ENCODE data around the gene SPRTN. TPM values are rescaled to one million over a fixed set of nuclear protein-coding genes. Genes with fewer than 3 reads are reported as not detected.

SPRTN gene
- total and polyA plus RNA-seq, 2 of the 8 experiments (the other 6 are each of a cell fraction or from before 2014, with no cell fraction given), result 6.6 to 15.1 TPM

DNA sequence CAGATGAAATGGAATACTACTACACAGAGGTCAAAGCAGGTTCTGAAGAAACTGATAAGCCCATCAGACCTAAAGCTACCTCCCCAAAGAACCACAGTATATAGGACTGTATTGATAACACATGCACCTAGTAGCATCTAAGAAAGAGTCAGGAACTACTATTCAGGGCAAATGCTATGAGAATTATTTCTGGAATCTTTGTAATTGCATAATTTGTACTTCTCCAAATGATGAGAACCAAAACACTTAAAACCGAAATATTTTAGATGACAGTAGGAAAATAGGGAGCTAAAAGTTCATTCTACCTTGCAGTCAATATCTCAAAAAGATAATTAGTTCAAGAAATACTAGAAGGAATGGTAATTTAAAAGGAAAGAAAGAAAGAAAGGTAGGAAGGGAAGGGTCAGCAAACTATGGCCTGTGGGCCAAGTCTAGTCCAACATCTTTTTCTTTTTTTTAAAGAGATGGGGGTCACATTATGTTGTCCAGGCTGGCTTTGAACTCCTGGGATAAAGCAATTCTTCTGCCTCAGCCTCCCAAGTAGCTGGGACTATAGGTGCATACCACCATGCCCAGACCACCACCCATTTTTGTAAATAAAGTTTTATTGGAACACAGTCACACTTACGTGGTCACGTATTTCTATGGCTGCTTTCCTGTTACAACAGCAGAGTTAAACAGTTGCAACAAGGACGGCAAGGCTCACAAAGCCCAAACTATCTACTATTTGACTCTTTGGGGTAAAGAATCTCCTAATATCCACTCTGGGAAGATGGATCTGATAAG is 60.0 kb downstream of the SPRTN start:
- H4K5ac ChIP-seq (ENCODE audit: insufficient read length, low read depth, low read length), result no peak overlapping the region
- no peak overlapping the region for H4K8ac ChIP-seq (ENCODE audit: extremely low read depth, insufficient read depth, low read length)
- no peak overlapping the region for H3K18ac ChIP-seq (ENCODE audit: extremely low read depth, low read length)
- H2AK5ac ChIP-seq (ENCODE audit: low read depth, low read length), result no peak overlapping the region
- ChIA-PET CTCF (ENCODE audit: partially characterized antibody) (interaction anchor here (0.6 to 0.8 kb wide), 4 partner anchors 60 to 258 kb away, joined by 3 to 4 read pairs (median 4); partner anchors contain the start of gene SPRTN), POLR2A (ENCODE audit: partially characterized antibody) (no interaction called here)
- H3K9me3 ChIP-seq (ENCODE audit: insufficient read depth in 2 of 2, low read depth in 1 of 2, low read length in 1 of 2), result no peaks in the 10 kb centered on the region
- H2BK5ac ChIP-seq (ENCODE audit: low read depth, low read length), result no peak overlapping the region
- H3K56ac ChIP-seq (replicated peaks; ENCODE audit: insufficient read length, low read depth, low read length), result no peak overlapping the region
- no peak overlapping the region for H2BK12ac ChIP-seq (ENCODE audit: low read depth, low read length)
- no peak overlapping the region for H3K4me2 ChIP-seq (ENCODE audit: insufficient read depth in 1 of 2, low read depth in 2 of 2, low read length in 2 of 2)
- H3K14ac ChIP-seq (ENCODE audit: insufficient read length), result no peak overlapping the region
- H2BK20ac ChIP-seq (ENCODE audit: low read length), result no peak overlapping the region
- DNase-seq (ENCODE audit: low read depth in 1 of 2, low spot score in 2 of 2) (no peak), FAIRE-seq (no peak)
- no peak overlapping the region for H2BK15ac ChIP-seq (ENCODE audit: low read length)
- no peaks in the 10 kb centered on the region for H3K36me3 ChIP-seq (ENCODE audit: control insufficient read depth in 2 of 4, insufficient read depth in 4 of 4, low read length in 3 of 4)
- 71% methylated on average over 4 of the region's 4 CpGs; no CpG with 5 or more reads in 1 of the 2 experiments for WGBS, 2 experiments (ENCODE audit: extremely low coverage in 1 of 2, insufficient coverage in 1 of 2, insufficient read length in 1 of 2, insufficient replicate concordance in 2 of 2, low coverage in 1 of 2, low lambda C conversion rate in 2 of 2, missing lambda C conversion rate in 1 of 2)
- H3K9ac ChIP-seq (replicated peaks in 1 of 4; ENCODE audit: extremely low read depth in 1 of 4, low read depth in 3 of 4, low read length in 3 of 4), result no peak overlapping the region
- H3K27me3 ChIP-seq (replicated peaks in 1 of 4; ENCODE audit: control insufficient read depth in 3 of 4, extremely low read depth in 1 of 4, insufficient read depth in 3 of 4, low read length in 3 of 4), result no peaks in the 10 kb centered on the region
- H3K27ac ChIP-seq (ENCODE audit: low read depth, low read length), result no peak overlapping the region
- H2BK120ac ChIP-seq (replicated peaks; ENCODE audit: low read depth, low read length), result no peak overlapping the region
- no peaks in the 10 kb centered on the region for H4K20me1 ChIP-seq (replicated peaks in 1 of 2; ENCODE audit: control insufficient read depth in 1 of 2, insufficient read depth in 2 of 2, low read length in 2 of 2)
- H3K23me2 ChIP-seq (ENCODE audit: low read depth, low read length), result no peaks in the 10 kb centered on the region
- no peaks in the 10 kb centered on the region for H3K79me1 ChIP-seq (ENCODE audit: low read depth, low read length)
- H4K91ac ChIP-seq (replicated peaks; ENCODE audit: insufficient read length, low read length), result no peak overlapping the region
- no peaks in the 10 kb centered on the region for H3K79me2 ChIP-seq (ENCODE audit: control insufficient read depth in 1 of 2, insufficient read depth in 2 of 2, low read length in 2 of 2)
- H3K23ac ChIP-seq (ENCODE audit: insufficient read length), result no peak overlapping the region
- no peak overlapping the region for H3K4ac ChIP-seq (replicated peaks; ENCODE audit: insufficient read length, low read depth, low read length)
- H3K4me3 ChIP-seq (ENCODE audit: extremely low read depth in 1 of 4, insufficient read depth in 2 of 4, low read depth in 3 of 4, low read length in 4 of 4), result no peak overlapping the region
- H3K4me1 ChIP-seq (replicated peaks in 1 of 4; ENCODE audit: control insufficient read depth in 3 of 4, insufficient read depth in 4 of 4, low read length in 3 of 4), result peaks cover 0 to 2% (median 0%) of the 10 kb centered on the region in 4 experiments; a peak in 1 of 7 replicates
- H2AFZ ChIP-seq (ENCODE audit: low read length), result no peak overlapping the region
- no peak for TF ChIP-seq RFX5 (IDR thresholded peaks at IDR 0.05; ENCODE audit: borderline replicate concordance, low read depth, low read length)
- no peak for TF ChIP-seq SP2 (IDR thresholded peaks at IDR 0.05; ENCODE audit: low read length)
- TF ChIP-seq TEAD4 (IDR thresholded peaks at IDR 0.05; ENCODE audit: low read depth, low read length), result no peak
- TF ChIP-seq MAFK (IDR thresholded peaks at IDR 0.05; ENCODE audit: low read depth, low read length), result no peak
- TF ChIP-seq RAD21 (IDR thresholded peaks at IDR 0.05 in 1 of 2, conservative IDR thresholded peaks at IDR 0.05 in 1 of 2; ENCODE audit: low read depth in 2 of 2, low read length in 2 of 2), result no peak
- TF ChIP-seq TAF7 (optimal IDR thresholded peaks at IDR 0.05; ENCODE audit: borderline replicate concordance, low read depth, low read length), result no peak
- no peak for TF ChIP-seq EZH2 (IDR thresholded peaks at IDR 0.05; ENCODE audit: low read depth, low read length, severe bottlenecking)
